Osteoblast (primary cell): Measurements from ENCODE around the gene ITIH4. TPM values are rescaled to one million over a fixed set of nuclear protein-coding genes. Genes with fewer than 3 reads are reported as not detected.
A peak's percentile ranks its signal among the peaks of the same experiment; 100 is the strongest.

Experiments used
- DNase-seq: peaks from one replicate; pipeline ENCODE4 v3.0.0; 2011; ENCODE audit warnings: low spot score, mixed read lengths; ENCODE audit not compliant: insufficient read length; ENCODE audit errors: missing footprints
- H2AFZ ChIP-seq: 2 replicates; pipeline ENCODE4 v1.6.0; 2011; ENCODE audit warnings: mild to moderate bottlenecking, low read length
- H3K27ac ChIP-seq: 2 replicates; pipeline ENCODE4 v1.5.1; 2011; ENCODE audit warnings: mild to moderate bottlenecking, low read depth, low read length, moderate library complexity
- H3K27me3 ChIP-seq: 2 replicates; pipeline ENCODE4 v1.6.0; 2012; ENCODE audit warnings: mild to moderate bottlenecking, control low read depth, inconsistent platforms, low read length, moderate library complexity; ENCODE audit not compliant: insufficient read depth
- H3K36me3 ChIP-seq: 2 replicates; pipeline ENCODE4 v1.5.1; 2011; ENCODE audit warnings: mild to moderate bottlenecking, low read length, control low read depth, moderate library complexity; ENCODE audit not compliant: insufficient read depth
- H3K4me1 ChIP-seq: 2 replicates; pipeline ENCODE4 v1.5.1; 2011; ENCODE audit warnings: mild to moderate bottlenecking, low read length, control low read depth, moderate library complexity; ENCODE audit not compliant: insufficient read depth
- H3K4me2 ChIP-seq: 2 replicates; pipeline ENCODE4 v1.6.0; 2011; ENCODE audit warnings: mild to moderate bottlenecking, low read length; ENCODE audit not compliant: insufficient read depth
- H3K4me3 ChIP-seq: fragments of 200-600 bp; sonication (generic); 3 replicates; pipeline ENCODE4 v1.5.1; 2012; ENCODE audit warnings: mild to moderate bottlenecking, low read length, inconsistent platforms; ENCODE audit not compliant: insufficient read depth
- H3K79me2 ChIP-seq: 2 replicates; pipeline ENCODE4 v1.6.0; 2012; ENCODE audit warnings: mild to moderate bottlenecking, low read length, control low read depth, inconsistent platforms; ENCODE audit not compliant: insufficient read depth
- H3K9me3 ChIP-seq: 2 replicates; pipeline ENCODE4 v1.5.1; 2011; ENCODE audit warnings: low read depth, low read length, control low read depth
- H4K20me1 ChIP-seq: 2 replicates; pipeline ENCODE4 v1.6.0; 2012; ENCODE audit warnings: mild to moderate bottlenecking, low read length, control low read depth; ENCODE audit not compliant: insufficient read depth
- CTCF ChIP-seq: IDR thresholded peaks from 2 replicates; pipeline ENCODE4 v1.5.1; 2011; ENCODE audit warnings: mild to moderate bottlenecking, low read depth, low read length, moderate library complexity; ENCODE audit errors: extremely low read depth
- total RNA-seq: library from RNA; depleted of rRNA; stranded (reverse); fragments of >200 nt; gene quantifications from 2 replicates; pipeline ENCODE4 v1.2.3, GENCODE V29; 2012

ITIH4 gene
- total RNA-seq, 1 donor, result 2.5 TPM

GRCh38 chr3:52877085-52877484, 46.6 kb upstream of the ITIH4 start:
- no peak overlapping the region for H3K4me3 ChIP-seq
- DNase-seq, result no peak
- no peaks in the 10 kb centered on the region for H3K9me3 ChIP-seq
- H4K20me1 ChIP-seq, result peaks cover 27% of the 10 kb centered on the region
- H3K79me2 ChIP-seq, result peaks cover 19% of the 10 kb centered on the region
- H3K4me2 ChIP-seq, result no peak overlapping the region
- no peak overlapping the region for H2AFZ ChIP-seq
- no peak for TF ChIP-seq CTCF
- no peaks in the 10 kb centered on the region for H3K36me3 ChIP-seq
- H3K27me3 ChIP-seq, result no peaks in the 10 kb centered on the region
- peaks cover 12% of the 10 kb centered on the region for H3K4me1 ChIP-seq
- H3K27ac ChIP-seq, result no peak overlapping the region

- peaks cover 22% of the 10 kb centered on the region for H3K79me2 ChIP-seq
- H3K27me3 ChIP-seq, result no peaks in the 10 kb centered on the region
- no peaks in the 10 kb centered on the region for H3K36me3 ChIP-seq
- no peak overlapping the region for H2AFZ ChIP-seq
- DNase-seq, result no peak
- H3K27ac ChIP-seq, result no peak overlapping the region
- no peaks in the 10 kb centered on the region for H3K9me3 ChIP-seq
- H3K4me3 ChIP-seq, result no peak overlapping the region
- H3K4me2 ChIP-seq, result no peak overlapping the region
- no peak for TF ChIP-seq CTCF
- H3K4me1 ChIP-seq, result peaks cover 12% of the 10 kb centered on the region
- peaks cover 38% of the 10 kb centered on the region for H4K20me1 ChIP-seq
Observed at GRCh38 chr3:52874864-52875587, 44.6 kb upstream of the ITIH4 start.

GRCh38 chr3:52874160-52874701, 43.8 kb upstream of the ITIH4 start:
- Histone ChIP-seq H3K4me1 (peaks cover 12% of the 10 kb centered on the region), H3K36me3 (no peaks in the 10 kb centered on the region), H3K27ac (no peak overlapping the region), H2AFZ (no peak overlapping the region), H3K9me3 (no peaks in the 10 kb centered on the region), H3K4me2 (peak overlapping the region; percentile 26), H4K20me1 (peaks cover 34% of the 10 kb centered on the region), H3K79me2 (peaks cover 22% of the 10 kb centered on the region), H3K27me3 (no peaks in the 10 kb centered on the region), H3K4me3 (no peak overlapping the region)
- DNase-seq, result no peak
- TF ChIP-seq CTCF, result no peak

GRCh38 chr3:52873433-52874159, 43.1 kb upstream of the ITIH4 start:
- Histone ChIP-seq H3K27ac (no peak overlapping the region), H3K4me1 (peaks cover 12% of the 10 kb centered on the region), H3K4me3 (no peak overlapping the region), H3K27me3 (no peaks in the 10 kb centered on the region), H2AFZ (no peak overlapping the region), H3K4me2 (peak overlapping the region; percentile 26), H3K79me2 (peaks cover 22% of the 10 kb centered on the region), H3K36me3 (no peaks in the 10 kb centered on the region), H3K9me3 (no peaks in the 10 kb centered on the region), H4K20me1 (peaks cover 34% of the 10 kb centered on the region)
- DNase-seq, result peak; percentile 91
- no peak for TF ChIP-seq CTCF
